Middle frontal gyrus (tissue), 1 donor: ENCODE data around the gene PER1.
A peak's percentile ranks its signal among the peaks of the same experiment; 100 is the strongest.
"Not testable (repeated sequence)": the region's sequence is repeated elsewhere in the genome, so short reads cannot be mapped to it uniquely, and the experiment has no call there.

Source experiments
- DNase-seq: peaks from one replicate; pipeline ENCODE4 v3.0.0-alpha.2; 2015; ENCODE audit warnings: low spot score; ENCODE audit errors: extremely low spot score

Gene PER1

DNA sequence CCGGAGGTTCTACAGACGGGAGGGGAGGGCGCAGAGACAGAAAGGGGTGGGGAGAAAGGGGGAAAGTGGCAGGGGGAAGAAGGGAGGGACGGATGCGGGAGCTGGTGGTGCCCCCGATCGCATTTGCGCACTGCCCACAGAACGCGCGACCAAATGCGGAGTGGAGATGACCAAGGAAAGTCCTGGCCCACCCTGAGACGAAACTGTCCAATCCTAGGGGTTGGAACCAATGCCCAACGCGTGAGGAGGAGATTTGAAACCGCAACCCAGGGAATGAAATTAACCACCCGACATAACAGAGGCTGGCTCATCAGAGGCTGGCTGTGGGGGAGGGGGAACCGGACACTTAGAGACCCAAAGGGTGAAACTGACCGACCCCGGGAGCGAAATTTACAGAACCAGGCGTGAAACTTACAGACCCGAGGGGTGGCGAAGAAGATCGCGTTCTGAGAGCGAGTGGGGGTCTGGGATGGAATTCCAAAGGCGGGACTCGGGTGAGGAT is 29.7 kb downstream of the PER1 start:
- DNase-seq = no peak

DNA sequence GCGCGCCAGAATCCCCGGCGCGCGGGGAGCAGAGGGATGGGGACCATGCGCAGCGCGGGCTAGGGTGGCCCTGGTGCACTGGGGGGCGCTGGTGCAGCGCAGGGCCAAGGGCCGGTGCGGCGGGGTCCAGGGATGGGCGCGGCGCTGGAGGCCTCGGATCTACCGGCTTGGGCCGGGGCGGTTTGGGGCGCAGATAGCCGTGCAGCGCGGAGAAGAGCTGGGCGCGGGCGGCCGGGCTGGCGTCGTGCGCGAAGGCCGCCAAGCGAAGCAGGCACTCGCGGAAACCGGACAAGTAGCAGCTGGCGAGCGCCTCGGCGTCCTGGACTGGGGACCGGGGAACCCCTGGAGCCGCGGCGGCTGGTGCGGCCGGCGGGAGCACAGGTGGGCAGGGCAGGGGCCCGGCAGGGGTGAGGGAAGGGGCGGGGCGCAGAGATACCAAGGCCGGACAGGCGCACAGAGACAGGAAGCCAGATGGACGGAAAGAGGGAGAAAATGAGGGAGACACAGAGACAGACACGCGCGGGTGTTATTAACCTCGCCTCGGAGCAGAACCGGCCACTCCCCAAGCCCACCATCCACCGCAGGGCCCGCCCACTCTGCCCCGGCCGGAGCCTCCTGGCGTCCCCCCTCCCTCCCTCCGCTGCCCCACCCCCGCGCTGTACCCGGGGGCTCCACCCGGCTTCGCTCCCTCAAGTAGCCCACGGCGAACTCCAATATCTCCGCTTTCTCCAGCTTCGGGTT is 30.4 kb downstream of the PER1 start:
- DNase-seq = peak; percentile 58

DNA sequence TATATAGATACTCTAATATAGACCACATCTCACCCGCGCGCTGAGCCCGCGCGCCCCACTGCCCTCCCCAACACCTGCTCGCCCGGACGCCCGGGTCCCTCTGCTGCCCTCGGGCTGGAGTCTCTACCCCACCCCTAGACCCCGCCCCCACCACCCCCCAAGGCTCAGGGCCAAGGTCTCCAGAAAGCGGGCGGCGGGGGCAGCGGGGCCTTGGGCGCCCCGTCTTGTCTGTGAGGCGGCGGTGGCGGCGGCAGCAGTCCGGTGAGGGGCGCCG is 30.9 kb downstream of the PER1 start:
- DNase-seq = no peak

DNA sequence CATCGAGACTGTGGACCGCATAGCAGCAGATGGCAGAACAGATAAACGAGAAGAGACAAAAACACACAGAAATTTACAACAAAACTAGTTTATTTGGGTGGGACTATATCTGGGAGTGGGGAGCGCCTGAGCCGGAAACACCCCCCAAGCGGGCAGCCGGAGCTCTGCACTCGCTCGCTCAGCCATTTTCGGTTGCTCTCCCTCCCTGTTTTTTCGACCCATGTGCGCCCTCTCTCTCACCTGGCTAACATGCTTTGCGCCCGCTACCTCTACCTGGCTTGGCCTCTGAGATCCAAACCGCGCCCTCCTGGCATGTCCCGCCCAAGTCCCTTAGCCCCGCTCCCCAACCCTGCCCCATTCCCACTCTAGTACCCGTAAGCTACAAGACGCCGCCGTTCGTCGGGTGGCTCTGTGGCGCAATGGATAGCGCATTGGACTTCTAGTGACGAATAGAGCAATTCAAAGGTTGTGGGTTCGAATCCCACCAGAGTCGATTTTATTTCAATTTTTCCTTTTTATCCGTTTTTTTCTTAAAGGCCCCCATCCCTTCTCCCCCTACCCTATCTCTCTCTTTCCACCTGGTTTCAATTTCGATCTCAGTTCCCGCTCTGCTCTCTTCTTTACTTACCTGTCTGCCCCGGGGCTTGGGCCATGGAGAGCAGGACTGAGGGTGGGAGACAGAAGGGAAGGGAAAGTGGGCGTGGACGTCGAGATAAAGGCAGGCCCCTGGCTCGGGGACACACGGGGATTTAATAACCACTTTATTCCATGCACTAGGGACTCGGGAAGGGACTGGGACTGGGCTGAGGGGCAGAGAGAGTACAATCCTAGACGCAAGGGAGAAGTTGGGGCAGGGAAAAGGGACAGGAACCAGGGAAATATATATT is 31.4 kb downstream of the PER1 start:
- DNase-seq = peak; percentile 11

DNA sequence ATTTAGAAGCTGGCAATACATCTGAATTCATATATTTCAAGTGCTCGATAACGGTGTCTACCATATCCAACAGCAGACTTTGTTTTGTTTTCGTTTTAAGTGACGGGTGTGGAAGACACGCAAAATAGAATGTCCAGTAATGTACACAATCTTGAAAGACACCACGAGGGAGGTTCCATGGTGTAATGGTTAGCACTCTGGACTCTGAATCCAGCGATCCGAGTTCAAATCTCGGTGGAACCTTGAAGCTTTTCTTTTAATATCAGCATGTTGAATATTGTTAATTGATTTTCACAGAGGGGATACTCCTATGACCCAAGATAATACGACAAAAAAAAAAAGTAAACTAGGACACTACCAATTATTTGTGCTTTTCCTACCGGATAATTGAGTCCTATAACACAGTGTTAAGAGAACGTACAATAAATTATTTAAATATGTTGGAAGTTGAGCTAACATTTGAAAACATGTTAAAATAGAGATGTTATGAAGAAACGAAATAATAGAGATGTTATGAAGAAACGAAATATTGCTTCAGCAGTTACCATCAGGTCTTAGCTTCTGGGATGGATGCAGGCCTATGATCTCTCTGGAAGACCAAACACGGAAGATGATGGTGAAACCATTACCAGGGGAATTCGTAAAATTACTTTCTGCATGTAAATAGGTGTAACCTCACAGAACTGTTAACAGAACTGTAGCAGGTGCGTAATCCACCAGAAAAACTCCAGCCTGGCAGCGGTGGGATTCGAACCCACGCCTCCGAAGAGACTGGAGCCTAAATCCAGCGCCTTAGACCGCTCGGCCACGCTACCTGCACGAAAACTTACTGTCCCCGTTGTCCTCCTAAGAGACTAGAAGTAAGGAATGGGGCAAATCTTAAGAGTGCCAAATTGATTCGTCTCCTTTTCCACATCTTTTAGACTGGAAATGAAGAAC is 32.4 kb downstream of the PER1 start:
- peak; percentile 71 for DNase-seq

DNA sequence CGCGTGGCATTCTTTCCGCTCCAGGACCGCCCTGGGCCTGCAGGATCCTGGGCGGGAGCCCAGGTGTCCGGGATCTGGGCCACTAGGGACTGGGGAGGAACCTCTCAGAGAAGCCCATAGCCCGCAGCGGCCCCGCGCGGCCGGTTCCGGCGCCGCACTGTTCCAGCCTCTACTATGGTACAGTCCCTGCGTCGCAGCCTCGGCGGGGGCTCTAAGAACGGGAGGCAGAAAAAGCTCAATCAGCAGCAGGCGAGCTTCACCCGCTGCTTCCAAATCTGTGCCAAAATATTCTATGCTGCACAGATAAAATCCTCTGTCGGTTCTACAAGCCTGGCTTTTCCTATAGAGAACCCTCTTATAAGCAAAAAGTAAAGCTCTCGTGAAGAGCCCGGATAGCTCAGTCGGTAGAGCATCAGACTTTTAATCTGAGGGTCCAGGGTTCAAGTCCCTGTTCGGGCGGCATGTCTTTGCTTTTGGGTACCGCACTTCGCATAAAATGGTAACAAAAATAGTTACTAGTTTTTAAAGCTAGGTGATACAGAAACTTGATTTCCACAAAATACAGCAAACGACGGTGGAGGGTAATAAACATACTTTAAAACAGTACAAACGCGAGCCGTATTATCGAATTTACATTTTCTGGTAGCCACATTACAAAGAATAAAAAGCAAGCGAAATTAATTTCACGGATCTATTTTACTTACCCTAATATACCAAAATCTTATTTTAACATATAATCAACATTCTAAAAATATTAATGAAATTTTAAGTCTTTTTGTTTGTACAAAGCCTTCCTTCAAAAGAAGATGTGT is 33.2 kb downstream of the PER1 start:
- DNase-seq = peak; percentile 78

DNA sequence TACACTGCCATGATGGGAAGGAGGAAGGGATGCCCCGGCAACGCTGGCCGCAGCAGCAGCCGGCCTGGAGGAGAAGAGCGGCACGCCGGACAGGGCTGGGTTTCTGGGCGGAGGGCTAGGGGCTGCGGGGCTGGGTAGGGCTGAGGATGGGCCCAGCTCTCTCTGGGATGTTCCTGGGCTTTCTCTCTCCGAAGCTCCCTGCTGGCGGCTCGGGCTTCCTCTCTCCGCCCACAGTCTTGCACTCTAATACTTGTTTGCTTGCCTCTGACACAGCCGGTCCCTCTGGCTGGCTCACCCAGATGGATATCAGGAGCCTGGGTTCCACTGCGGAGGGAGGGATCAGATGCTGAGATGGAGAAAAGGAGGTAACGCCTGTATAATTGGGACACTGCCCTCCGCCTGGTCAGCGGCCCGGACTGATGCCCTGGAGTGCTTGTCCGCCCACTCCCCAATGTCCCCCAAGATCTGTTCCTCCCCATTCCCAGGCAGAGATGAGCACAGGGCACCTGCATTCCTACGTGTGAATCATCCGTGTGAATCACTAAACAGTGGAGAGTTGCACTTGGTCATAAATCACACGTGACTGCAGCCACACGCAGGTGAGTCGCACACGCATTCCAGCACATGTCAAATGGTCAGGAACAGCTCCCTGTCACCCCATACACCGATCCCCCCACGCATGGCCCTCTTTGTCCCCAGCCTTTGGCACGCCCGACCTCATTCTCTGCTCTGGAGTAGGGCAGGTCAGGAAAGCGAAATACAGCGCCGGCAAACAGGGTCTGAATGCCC is 34.0 kb downstream of the PER1 start, which contains the start of gene ALOXE3:
Gene ALOXE3 (minus strand): TSS at position 535 of the 789 bp plus-strand sequence. CDS start 524 bp downstream, at position 11.
- peak; percentile 9 for DNase-seq

DNA sequence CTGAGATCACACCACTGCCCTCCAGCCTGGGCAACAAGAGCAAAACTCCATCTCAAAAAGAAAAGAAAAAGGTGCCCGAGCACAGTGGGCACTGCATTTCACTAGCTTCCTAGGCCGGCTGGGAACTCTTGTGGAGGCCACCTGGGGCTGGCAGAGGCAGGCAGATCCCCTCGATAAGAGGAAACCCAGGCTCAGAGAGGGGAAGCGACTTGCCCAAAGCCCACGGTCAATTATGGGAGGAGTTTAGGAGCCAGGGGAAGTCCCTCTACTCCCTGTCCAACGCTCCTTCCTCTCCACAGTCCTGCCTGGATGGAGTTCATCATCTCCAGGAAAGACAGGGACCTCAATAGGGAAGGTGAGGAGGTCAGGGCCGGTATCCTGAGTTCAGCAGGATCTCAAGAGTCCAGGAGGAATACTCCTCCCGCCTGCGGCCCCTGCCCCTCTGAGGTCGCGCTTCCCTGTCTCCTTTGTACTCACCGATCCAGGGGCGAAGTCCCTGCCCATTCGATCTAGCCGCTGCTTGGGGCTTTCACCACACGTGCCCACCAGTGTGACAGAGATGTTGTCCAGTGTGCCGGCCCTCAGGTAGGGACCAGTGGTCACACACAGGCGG is 34.7 kb downstream of the PER1 start:
- no peak for DNase-seq

DNA sequence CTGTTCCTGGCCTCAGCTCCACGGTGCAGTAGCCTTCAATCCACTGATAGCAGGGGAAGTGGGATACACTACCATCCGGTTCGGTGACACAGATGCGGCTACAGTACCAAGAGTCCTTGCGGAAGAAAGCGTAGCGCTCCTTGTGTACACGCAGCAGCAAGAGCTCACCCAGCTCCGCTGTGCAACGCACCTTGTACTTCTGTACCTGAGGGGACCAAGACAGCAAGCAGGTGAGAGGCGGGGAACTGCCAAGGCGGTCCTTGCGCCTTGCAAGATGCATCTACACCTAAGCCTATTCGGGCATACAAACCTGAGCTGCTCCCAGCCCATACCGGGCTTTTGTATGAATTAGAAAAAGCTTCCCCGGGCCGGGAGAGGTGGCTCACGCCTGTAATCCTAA is 35.4 kb downstream of the PER1 start:
- no peak for DNase-seq

DNA sequence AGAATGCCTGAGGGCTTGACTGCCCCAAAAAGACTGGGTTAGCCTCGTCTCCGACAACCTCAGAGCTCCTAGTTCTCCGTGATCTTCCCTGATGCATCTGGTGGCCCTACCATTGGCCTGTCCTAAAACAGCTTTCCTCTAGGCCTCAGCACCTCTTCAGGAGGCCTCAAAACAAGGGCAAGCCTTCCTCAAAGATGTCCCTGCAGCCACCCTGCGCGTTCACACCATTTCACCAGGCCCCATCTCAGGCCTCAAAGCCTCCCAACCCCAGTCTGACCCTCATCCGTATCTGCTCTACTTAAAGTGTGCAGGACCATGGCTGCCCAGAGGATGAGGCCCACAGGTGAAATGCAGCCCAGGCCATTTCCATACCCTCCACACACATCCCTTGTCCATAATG is 41.3 kb downstream of the PER1 start:
- no peak for DNase-seq

DNA sequence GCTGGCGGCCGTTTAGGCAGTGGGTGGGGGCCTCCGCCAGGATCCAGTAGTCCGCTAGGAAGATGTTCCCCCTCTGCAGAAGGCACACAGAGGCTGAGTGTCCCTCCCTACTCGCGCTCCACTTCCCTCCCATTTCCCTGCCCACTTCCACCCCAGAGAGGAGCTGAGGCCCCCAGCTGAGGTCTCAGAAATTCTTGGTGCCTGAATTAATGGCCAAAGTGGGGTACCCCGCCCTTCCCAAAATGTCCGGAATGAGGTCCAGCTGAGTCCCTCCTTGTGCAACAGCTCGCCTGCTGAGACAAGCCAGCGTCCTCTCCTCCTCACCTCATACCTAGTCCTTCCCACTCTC is 41.8 kb downstream of the PER1 start:
- no peak for DNase-seq

DNA sequence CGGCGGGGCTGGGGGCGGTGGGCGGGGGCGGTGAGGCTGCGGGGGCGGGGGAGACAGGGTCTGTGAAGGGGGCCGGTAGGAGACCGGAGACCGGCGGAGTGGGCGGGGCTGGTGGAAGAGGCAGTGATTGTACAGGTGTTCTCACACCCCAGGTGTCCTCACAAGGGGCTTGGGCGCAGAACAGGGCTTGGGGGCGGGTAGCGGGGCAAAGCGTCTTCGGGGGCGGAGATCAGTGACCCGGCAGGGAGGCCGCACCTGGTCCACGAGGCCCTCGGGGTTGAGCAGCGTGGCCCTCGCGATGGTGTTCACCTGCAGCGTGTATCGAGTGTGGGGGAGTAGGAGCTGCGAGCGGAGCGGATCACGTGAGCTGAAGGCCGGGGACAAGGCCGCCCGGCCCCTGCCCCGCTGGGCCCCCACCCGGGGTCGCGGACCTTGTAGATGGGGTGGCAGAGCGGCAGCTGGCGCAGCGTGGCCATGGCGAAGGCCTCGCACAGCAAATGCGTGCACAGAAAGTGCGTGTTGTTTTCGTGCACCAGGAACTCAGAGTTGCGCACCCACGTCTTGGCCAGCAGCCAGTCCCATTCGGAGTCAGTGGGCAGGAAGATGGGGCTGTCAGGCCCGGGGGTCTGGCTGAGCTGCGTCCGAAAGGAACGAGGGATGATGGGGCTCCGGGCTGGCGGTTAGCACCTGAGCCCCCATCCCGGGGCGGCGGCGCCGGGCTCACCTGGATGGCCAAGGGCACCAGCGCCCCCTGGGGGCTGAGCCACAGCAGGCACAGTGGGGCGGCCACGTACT is 42.3 kb downstream of the PER1 start:
- DNase-seq = no peak

DNA sequence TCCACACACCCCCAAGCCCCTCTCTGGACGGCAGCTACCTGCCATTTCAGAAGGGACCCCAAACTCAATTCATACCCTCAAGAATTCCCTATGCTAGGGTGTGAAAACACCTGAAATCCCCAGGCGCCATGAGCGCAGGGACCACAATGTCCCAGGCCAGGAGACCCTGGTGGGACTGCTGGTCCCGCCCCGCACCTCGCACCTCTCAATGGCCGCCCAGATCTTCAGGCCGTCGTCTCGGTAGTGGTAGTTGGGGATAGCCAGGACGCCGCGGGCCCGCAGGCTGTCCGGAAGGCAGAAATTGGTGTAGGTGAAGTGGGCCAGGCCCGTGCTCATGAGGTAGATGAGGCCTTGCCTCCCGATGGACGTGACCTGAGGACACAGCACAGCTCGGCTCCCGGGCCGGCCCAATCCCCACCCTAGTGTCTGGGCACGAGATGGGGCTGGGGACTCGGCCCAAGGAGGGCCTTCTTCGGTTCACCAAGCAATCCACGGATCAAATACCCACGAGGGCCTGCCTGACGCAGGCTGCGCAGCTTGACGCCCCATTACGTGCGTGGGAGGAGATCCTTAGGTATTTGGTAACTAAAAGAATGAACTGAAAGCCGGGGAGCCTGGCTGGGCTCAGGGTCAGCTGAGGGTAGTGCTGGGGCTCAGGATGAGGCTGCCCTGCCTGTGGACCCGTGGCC is 43.1 kb downstream of the PER1 start:
- no peak for DNase-seq

DNA sequence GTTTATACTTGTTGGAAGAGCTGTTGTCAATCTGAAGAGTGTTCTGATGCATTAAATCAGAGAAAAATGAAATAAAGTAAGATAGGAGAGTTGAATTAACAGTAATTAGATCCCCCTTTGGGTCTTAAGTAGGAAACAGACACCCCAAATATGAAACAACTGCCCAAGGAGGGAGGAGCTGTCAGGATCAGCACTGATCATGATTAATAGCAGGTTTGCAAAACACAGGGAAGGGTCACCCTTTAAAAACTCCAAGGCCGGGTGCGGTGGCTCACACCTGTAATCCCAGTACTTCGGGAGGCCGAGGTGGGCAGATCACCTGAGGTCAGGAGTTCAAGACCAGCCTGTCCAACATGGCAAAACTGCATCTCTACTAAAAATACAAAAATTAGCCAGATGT is 45.2 kb downstream of the PER1 start:
- not testable (repeated sequence) for DNase-seq

DNA sequence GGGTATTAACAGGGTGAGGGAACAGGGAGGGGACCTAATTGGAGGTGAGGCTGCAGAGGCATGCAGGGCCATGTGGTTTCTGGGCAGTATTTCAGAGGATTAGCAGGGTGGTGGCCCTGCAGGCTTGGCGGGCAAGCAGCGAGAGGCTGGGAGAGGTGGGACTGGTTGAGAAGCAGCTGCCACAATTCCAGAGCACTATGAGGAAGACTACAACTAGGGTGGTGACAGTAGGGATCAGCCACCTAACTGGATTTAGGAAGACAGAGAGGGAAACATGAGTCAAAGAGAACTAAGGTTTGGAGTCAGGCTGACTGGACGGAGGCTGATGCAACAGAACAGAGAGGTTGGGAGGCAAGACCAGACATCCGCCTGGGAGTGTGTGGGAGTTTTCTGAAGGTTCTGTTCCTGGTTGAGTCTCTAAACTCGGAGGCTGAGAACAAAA is 46.2 kb downstream of the PER1 start:
- DNase-seq = no peak

DNA sequence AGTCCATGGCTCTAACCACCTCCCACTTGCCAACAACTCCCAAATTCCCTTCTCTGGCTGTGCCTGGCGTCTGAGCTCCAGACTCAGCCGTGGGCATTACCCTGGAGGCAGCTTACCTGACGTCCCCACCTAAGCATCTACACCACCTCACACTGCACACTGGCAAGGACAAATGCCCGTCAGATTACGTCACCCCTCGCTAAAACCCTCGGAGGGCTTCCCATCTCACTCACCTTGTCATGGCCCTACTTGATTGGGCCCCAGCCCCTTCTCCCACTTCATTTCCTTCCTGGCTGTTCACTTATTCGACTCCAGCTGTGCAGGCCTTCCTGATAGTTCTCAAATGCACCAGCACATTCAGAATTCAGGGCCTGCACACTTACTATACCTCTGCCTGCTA is 47.3 kb downstream of the PER1 start:
- DNase-seq = no peak

DNA sequence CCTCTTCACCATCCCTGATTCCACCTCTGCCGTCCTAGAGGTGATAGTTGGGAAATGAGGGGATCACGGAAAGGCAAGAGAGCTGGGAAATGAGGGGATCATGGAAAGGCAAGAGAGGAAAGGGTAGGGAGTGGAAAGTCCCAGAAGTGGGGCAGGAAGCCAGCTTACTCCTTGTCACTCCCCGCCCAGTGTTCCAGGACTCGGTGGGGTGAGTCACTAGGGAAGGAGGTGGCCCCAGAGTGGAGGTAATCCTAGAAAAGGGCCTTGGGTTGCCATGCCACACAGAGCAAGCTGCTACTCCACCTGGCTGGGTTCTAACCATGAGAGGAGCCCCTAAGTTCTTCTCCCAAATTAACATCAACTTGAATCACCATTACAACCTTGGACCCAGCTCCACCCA is 48.7 kb downstream of the PER1 start:
- DNase-seq = no peak

DNA sequence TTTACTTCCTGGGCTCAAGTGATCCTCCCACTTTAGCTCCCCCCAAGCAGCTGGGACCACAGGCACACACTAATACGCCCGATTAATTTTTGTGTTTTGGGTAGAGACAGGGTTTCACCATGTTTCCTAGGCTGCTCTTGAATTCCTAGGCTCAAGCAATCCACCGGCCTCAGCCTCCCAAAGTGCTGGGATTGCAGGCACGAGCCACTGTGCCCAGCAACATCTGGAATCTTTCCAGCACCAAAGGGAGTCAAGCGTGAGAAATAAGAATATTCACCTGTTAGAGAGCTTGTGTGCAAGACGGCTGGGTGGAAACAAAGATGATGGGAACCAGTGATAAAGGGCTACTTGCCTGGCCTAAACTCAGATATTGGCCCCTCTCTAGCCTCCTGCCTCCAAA is 50.5 kb downstream of the PER1 start:
- no peak for DNase-seq
